Smooth muscle cell (in vitro differentiated cells): ENCODE measurements around the gene MINDY1. TPM values are rescaled to one million over a fixed set of nuclear protein-coding genes. Genes with fewer than 3 reads are reported as not detected.

ENCODE experiments used
- DNase-seq: peaks from one replicate; lab custom pipeline; 2025; ENCODE audit not compliant: unreplicated experiment; lab: John Stamatoyannopoulos, UW
- H2AFZ ChIP-seq: fragments of 200-600 bp; sonication (generic); 2 replicates; pipeline ENCODE4 v1.6.0; 2016; ENCODE audit warnings: antibody characterized with exemption, low read depth, mild to moderate bottlenecking
- H3F3A ChIP-seq: fragments of 200-600 bp; sonication (generic); 2 replicates; pipeline ENCODE4 v1.6.0; 2017; ENCODE audit warnings: antibody characterized with exemption, low read depth
- H3K27ac ChIP-seq: fragments of 200-600 bp; sonication (generic); 2 replicates; pipeline ENCODE4 v1.5.1; 2016; ENCODE audit warnings: low read depth, mild to moderate bottlenecking
- H3K27me3 ChIP-seq: fragments of 200-600 bp; sonication (generic); 2 replicates; pipeline ENCODE4 v1.6.1; 2016; ENCODE audit warnings: low read depth, mild to moderate bottlenecking
- H3K36me3 ChIP-seq: fragments of 200-600 bp; sonication (generic); 2 replicates; pipeline ENCODE4 v1.5.1; 2016; ENCODE audit warnings: low read depth
- H3K4me1 ChIP-seq: fragments of 200-600 bp; sonication (generic); 2 replicates; pipeline ENCODE4 v1.5.1; 2016; ENCODE audit warnings: low read depth
- H3K4me2 ChIP-seq: fragments of 200-600 bp; sonication (generic); 2 replicates; pipeline ENCODE4 v1.6.0; 2016; ENCODE audit warnings: mild to moderate bottlenecking
- H3K4me3 ChIP-seq: fragments of 200-600 bp; sonication (generic); 2 replicates; pipeline ENCODE4 v1.5.1; 2016; ENCODE audit warnings: mild to moderate bottlenecking
- H3K79me2 ChIP-seq: fragments of 200-600 bp; sonication (generic); 2 replicates; pipeline ENCODE4 v1.6.0; 2016; ENCODE audit warnings: low read depth, mild to moderate bottlenecking
- H3K9ac ChIP-seq: fragments of 200-600 bp; sonication (generic); 2 replicates; pipeline ENCODE4 v1.6.0; 2016; ENCODE audit warnings: low read depth
- H3K9me3 ChIP-seq: fragments of 200-600 bp; sonication (generic); replicated peaks from 2 replicates; pipeline ENCODE4 v1.5.1; 2016; ENCODE audit warnings: low read depth
- H4K20me1 ChIP-seq: fragments of 200-600 bp; sonication (generic); 2 replicates; pipeline ENCODE4 v1.6.0; 2016; ENCODE audit warnings: low read depth
- CTCF ChIP-seq: fragments of 200-600 bp; sonication (generic); IDR thresholded peaks from 2 replicates; pipeline ENCODE4 v1.5.1; 2017; ENCODE audit warnings: borderline replicate concordance, mild to moderate bottlenecking, antibody characterized with exemption; ENCODE audit not compliant: insufficient read depth, poor library complexity, severe bottlenecking
- WGBS: methylation state at CpG from one replicate; pipeline ENCODE4 v1.1.7; 2016; ENCODE audit warnings: low lambda C conversion rate; 5-methylcytosine and 5-hydroxymethylcytosine counted together
- polyA plus RNA-seq: library from polyadenylated mRNA; unstranded; fragments of >200 nt; fragmentation: Nextera tagmentation; extraction: Ambion mirVana; gene quantifications from 2 replicates; pipeline ENCODE4 v1.2.1, GENCODE V29; 2016
- total RNA-seq: library from RNA; depleted of rRNA; stranded (reverse); fragments of >200 nt; gene quantifications from 2 replicates; pipeline ENCODE4 v1.2.3, GENCODE V29; 2014

The MINDY1 gene
- total and polyA plus RNA-seq, 2 experiments from 2014 or later, result 2.4 to 3.2 TPM

- H3K4me1 ChIP-seq, result peaks cover 15% of the 10 kb centered on the region
Observed at GRCh38 chr1:151010346-151010726, 3.6 kb upstream of the MINDY1 start.

GRCh38 chr1:151009674-151010345, 3.1 kb upstream of the MINDY1 start:
- TF ChIP-seq CTCF, result no peak
- Histone ChIP-seq H4K20me1 (no peaks in the 10 kb centered on the region), H3K4me1 (peaks cover 17% of the 10 kb centered on the region), H3K27ac (peak overlapping the region; percentile 97), H3K4me3 (peak overlapping the region; percentile 81), H3F3A (peaks cover 7% of the 10 kb centered on the region), H3K79me2 (peaks cover 20% of the 10 kb centered on the region), H3K36me3 (no peaks in the 10 kb centered on the region), H3K9ac (no peak overlapping the region), H3K27me3 (no peaks in the 10 kb centered on the region), H3K4me2 (peak overlapping the region; percentile 89), H2AFZ (no peak overlapping the region), H3K9me3 (no peaks in the 10 kb centered on the region)
- no peak for DNase-seq
- 98% methylated on average over 8 of the region's 8 CpGs for WGBS

More at GRCh38 chr1:151010346-151010726, 3.6 kb upstream of the MINDY1 start:
- WGBS, result 94% methylated on average over 3 of the region's 3 CpGs
- H3K27me3 ChIP-seq, result no peaks in the 10 kb centered on the region
- H4K20me1 ChIP-seq, result no peaks in the 10 kb centered on the region
- no peak overlapping the region for H3K4me2 ChIP-seq
- H3F3A ChIP-seq, result peaks cover 7% of the 10 kb centered on the region
- peaks cover 24% of the 10 kb centered on the region for H3K79me2 ChIP-seq
- H3K9me3 ChIP-seq, result no peaks in the 10 kb centered on the region
- no peak for TF ChIP-seq CTCF
- DNase-seq, result no peak
- H3K27ac ChIP-seq, result no peak overlapping the region
- no peaks in the 10 kb centered on the region for H3K36me3 ChIP-seq
- no peak overlapping the region for H3K9ac ChIP-seq
- H2AFZ ChIP-seq, result no peak overlapping the region
- H3K4me3 ChIP-seq, result no peak overlapping the region

- Histone ChIP-seq H3K4me3 (peak overlapping the region; percentile 81), H4K20me1 (no peaks in the 10 kb centered on the region), H3K4me1 (peaks cover 17% of the 10 kb centered on the region), H3K4me2 (peak overlapping the region; percentile 89), H3K36me3 (no peaks in the 10 kb centered on the region), H3K27me3 (no peaks in the 10 kb centered on the region), H2AFZ (peak overlapping the region; percentile 99), H3K79me2 (peaks cover 14% of the 10 kb centered on the region), H3K9ac (peak overlapping the region; percentile 82), H3K9me3 (no peaks in the 10 kb centered on the region), H3F3A (peaks cover 7% of the 10 kb centered on the region), H3K27ac (peak overlapping the region; percentile 97)
- TF ChIP-seq CTCF, result no peak
- 25% methylated on average over 3 of the region's 3 CpGs for WGBS
- DNase-seq, result no peak
Observed at GRCh38 chr1:151009206-151009587, 2.5 kb upstream of the MINDY1 start.
